GM21786 (cell line): ENCODE results near the gene SPPL2A.

ENCODE experiments used
- ATAC-seq: cut with Tn5 transposase; IDR thresholded peaks from one replicate; pipeline ENCODE4 v1.9.1; 2021; ENCODE audit not compliant: unreplicated experiment

The SPPL2A gene

DNA sequence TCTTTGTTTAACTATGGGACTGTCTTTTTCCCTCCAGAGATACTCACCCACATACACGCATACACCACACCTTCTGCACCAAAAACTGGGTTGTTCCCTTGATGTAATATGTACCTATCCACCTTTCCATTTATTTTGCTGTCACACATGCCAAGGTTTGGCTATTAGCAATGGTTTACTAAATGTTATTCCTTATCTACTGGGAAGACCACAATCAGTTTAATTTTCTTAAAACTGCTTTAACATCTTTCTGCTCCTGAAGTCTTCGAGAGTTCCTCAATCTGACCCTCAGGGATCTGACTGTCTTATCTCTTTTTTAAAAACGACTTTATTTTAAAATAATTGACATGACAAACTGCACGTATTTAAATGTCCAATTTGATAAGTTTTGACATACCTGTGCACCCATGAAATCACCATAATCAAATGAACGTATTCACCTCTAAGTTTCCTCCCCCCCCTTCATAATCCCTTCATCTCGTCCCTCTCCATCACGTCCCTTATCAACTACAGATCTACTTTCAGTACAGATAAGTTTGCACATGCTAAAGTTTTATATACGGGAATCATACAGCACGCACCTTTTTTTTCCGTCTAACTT is 78.1 kb downstream of the SPPL2A start:
- no peak for ATAC-seq

GRCh38 chr15:50686469-50687301 is 78.8 kb downstream of the SPPL2A start, which contains the start of gene TRPM7:
TRPM7 (minus strand) TSS chr15:50686797; CDS start chr15:50686533, 264 bp downstream.
- peak; percentile 75 for ATAC-seq

DNA sequence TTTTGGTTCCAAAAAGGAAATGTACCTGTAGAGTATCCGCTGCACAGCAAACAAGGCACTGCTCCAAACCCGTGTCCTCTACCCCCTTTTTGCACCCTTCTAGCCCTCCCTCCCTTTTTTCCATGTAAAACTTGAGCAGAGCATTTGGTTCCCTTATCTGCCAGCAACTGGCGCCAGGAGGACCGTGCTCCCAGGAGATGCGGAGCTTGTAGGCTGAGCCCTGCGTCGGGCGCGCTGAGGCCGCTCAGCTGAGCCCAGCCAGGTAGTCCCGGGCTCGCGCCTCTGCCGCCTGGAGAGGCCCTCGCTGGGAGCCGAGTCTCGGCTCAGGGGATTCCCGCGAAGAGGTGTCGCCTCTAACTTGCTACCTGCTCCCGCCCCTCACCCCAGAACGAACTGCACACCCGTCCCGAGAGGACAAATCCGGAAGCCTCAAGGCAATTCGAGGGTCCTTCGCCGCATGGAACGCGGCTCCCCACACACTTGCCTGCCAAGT is 79.5 kb downstream of the SPPL2A start:
- ATAC-seq = peak; percentile 43

DNA sequence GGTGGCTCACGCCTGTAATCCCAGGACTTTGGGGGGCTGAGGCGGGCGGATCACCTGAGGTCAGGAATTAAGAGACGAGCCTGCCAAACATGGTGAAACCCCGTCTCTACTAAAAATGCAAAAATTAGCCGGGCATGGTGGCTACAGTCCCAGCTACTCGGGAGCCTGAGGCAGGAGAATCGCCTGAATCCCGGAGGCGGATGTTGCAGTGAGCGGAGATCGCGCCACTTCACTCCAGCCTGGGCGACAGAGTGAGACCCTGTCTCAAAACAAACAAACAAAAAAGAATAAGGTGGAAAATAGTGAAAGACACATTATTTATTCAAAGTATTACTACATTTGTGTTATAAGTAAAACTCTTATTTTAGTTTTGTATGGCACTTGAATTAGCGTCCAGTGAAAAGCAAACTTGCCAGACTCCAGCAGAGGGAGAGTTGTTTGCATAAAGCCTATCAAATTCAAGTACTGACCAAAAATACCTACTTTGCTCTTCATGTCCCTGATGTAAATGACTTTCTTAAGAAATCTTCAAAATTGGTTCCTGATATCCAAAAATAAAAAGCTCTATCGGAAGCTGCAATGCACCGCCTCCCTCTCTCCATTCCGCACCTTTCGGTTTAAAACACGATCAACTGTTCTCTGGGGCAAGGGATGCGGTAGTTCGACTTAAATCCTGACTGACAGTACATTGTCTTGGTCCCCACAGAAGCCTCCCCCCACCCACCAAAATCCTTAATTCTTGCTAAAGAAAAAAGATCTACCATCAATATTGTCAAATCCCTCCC is 80.1 kb downstream of the SPPL2A start:
- no peak for ATAC-seq

DNA sequence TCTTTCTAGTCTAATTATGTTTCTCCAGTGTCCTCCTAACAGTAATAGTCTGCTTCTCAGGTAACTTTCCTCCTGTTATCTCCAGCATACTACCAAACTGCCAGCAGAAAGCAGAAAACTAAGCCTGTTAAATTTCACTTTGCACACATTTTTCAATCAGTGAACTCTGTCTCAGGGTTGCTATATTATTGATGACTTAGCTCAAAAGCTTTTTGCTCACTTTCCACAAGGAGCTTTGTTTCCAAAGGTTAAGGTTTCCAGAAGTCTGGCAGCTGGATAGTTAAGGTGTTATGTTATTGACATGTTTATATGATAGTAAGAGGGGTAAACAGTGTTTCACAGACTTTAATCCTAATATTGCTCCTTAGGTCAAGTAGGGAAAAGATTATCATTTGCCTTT is 84.0 kb downstream of the SPPL2A start:
- no peak for ATAC-seq

DNA sequence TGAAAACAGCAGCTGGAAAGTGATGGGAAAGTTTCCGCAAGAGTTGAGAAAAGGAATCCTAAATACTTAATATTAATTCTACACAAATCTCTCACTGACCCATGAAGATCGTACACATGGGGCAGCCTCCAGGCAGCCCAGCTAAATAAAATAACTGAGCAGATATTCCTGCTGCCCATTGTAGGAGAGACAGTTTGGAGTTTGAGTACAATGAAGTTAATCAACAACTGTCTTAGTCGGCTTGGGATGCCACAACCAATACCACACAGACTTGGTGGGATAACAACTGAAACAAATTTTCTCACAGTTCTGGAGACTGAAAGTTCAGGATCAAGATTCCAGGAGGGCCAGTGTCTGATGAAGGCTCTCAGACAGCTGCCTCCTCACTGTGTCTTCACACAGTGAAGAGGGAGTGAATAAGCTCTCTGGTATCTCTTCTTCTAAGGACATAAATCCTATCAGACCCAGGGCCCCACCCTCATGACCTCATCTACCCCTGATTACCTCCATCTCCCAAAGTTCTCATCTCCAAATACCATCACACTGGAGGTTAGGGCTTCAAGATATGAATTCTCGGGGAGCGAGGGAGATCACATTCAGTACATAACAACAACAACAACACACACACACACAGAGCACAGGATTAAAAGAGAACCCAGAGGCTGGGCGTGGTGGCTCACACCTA is 88.6 kb downstream of the SPPL2A start:
- ATAC-seq = no peak

- no peak for ATAC-seq
Measured at GRCh38 chr15:50675535-50676144, 89.9 kb downstream of the SPPL2A start.

GRCh38 chr15:50670115-50670514 is 95.4 kb downstream of the SPPL2A start:
- no peak for ATAC-seq

- no peak for ATAC-seq
Measured at GRCh38 chr15:50669611-50670010, 95.9 kb downstream of the SPPL2A start.

- ATAC-seq = no peak
Measured at GRCh38 chr15:50665938-50666337, 99.6 kb downstream of the SPPL2A start.

- ATAC-seq = no peak
Measured at GRCh38 chr15:50655555-50655954, 110.0 kb downstream of the SPPL2A start.

DNA sequence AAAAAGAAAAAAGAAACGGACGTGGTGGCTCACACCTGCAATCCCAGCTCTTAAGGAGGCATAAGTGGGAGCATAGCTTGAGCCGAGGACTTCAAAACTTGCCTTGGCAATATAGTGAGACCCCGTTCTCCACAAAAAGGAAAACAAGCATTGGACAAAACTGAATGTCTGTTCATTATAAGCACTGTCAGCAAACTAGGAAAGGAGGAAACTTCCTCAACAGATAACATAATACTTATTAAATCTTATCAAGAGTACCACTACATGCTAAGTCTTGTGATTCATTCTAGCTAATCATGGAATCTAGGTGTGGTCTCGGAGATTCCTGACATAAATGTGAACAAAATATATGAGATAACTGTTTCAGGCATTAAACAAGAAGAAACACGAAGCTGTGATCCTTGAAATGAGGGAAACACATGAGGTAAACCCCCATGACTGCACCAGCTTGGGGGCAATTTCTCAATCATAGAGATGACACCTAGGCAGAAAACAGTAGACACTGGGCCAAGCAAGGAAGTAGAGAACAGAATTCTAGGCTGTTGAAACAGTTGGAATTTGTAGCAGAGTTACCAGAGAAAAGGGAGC is 112.3 kb downstream of the SPPL2A start:
- ATAC-seq = no peak

DNA sequence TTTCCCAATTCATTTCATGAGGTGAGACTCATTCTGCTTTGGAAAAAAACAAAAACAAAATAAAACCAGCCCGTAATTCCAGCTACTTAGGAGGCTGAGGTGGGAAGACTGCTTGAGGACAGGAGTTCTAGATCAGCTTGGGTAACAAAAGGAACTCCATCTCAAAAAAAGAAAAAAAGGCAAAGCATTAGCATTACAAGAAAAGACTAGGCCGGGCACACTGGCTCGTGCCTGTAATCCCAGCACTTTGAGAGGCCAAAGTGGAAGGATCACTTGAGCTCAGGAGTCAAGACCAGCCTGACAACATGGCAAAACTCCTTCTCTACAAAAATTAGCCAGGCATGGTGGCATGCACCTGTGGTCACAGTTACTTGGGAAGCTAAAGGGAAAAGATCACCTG is 112.8 kb downstream of the SPPL2A start:
- no peak for ATAC-seq
